22Rv1 (cell line): Measurements from ENCODE around the gene PRMT9.

Source experiments
- CTCF ChIP-seq: fragments of 450-650 bp; IDR thresholded peaks from 2 replicates; pipeline ENCODE4 v1.5.1; 2017; ENCODE audit warnings: mild to moderate bottlenecking
- ZFX ChIP-seq: fragments of 450-650 bp; IDR thresholded peaks from 2 replicates; pipeline ENCODE4 v1.6.1; 2017; ENCODE audit warnings: antibody characterized with exemption, borderline replicate concordance

- TF ChIP-seq CTCF, result no peak
- TF ChIP-seq ZFX, result no peak
These were observed 92.9 kb downstream of the PRMT9 start for GRCh38 chr4:147591106-147591505.
